ENCODE data around the gene PTGER1.

The PTGER1 gene

GRCh38 chr19:14502334-14503092 lies 27.4 kb upstream of the PTGER1 start:
- no peak for DNase-seq

- DNase-seq = no peak
These were observed 22.2 kb upstream of the PTGER1 start for GRCh38 chr19:14497228-14497921.

GRCh38 chr19:14496834-14497227 lies 21.7 kb upstream of the PTGER1 start:
- DNase-seq = no peak

GRCh38 chr19:14496029-14496833 lies 21.1 kb upstream of the PTGER1 start, which contains the start of gene GIPC1:
GIPC1 (minus strand) TSS chr19:14496127; CDS start chr19:14482976, 13,151 bp downstream.
- DNase-seq = peak; percentile 98

- no peak for DNase-seq
These were observed 20.5 kb upstream of the PTGER1 start for GRCh38 chr19:14495672-14496028.

- DNase-seq = no peak
These were observed 19.9 kb upstream of the PTGER1 start for GRCh38 chr19:14494910-14495671.

GRCh38 chr19:14494411-14494810 lies 19.3 kb upstream of the PTGER1 start:
- no peak for DNase-seq

- no peak for DNase-seq
These were observed 17.7 kb upstream of the PTGER1 start for GRCh38 chr19:14492756-14493337.

GRCh38 chr19:14487370-14488125 lies 12.4 kb upstream of the PTGER1 start:
- DNase-seq = no peak

- no peak for DNase-seq
These were observed 7.2 kb upstream of the PTGER1 start for GRCh38 chr19:14482172-14482941.

GRCh38 chr19:14480700-14481079 lies 5.5 kb upstream of the PTGER1 start:
- DNase-seq = no peak

GRCh38 chr19:14479975-14480699 lies 5.0 kb upstream of the PTGER1 start:
- no peak for DNase-seq

- DNase-seq = no peak
These were observed 4.3 kb upstream of the PTGER1 start for GRCh38 chr19:14479309-14479974.

- no peak for DNase-seq
These were observed 3.0 kb upstream of the PTGER1 start for GRCh38 chr19:14478113-14478545.

- DNase-seq = no peak
These were observed 2.4 kb upstream of the PTGER1 start for GRCh38 chr19:14477418-14478112.

- no peak for DNase-seq
These were observed 1.7 kb upstream of the PTGER1 start for GRCh38 chr19:14476673-14477401.

- DNase-seq = no peak
These were observed 1.1 kb upstream of the PTGER1 start for GRCh38 chr19:14476327-14476672.

GRCh38 chr19:14474827-14475226 lies 327 bp downstream of the PTGER1 start:
- DNase-seq = no peak
